Kidney glomerular epithelial cell (primary cell): ENCODE measurements around the gene RIN1.
A peak's percentile ranks its signal among the peaks of the same experiment; 100 is the strongest.
"Not testable (repeated sequence)": the region's sequence is repeated elsewhere in the genome, so short reads cannot be mapped to it uniquely, and the experiment has no call there.

Experiments
- DNase-seq: peaks from one replicate; lab custom pipeline; 2025; lab: John Stamatoyannopoulos, UW

Gene RIN1

GRCh38 chr11:66318600-66318970 lies 17.6 kb downstream of the RIN1 start:
- DNase-seq = no peak

- no peak for DNase-seq
These were observed 18.3 kb downstream of the RIN1 start for GRCh38 chr11:66317723-66318599.

DNA sequence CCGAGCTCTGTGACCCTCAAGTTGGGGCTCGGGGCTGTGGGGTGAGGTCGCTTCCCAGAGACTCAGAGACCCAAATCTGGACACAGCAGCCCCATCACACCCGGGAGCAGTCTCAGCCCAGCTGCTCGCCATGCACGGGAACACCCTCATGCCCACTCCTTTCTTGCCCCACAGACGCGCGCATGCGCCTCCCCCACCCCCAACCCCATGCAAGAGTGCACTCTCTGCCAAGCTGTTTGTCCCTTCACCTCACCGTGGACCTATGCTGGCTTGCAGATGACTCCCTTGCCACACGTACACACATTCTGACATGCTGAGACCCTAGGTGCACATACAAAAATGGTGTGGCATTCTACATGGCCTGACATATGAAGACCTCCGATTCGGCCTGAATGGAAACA lies 18.9 kb downstream of the RIN1 start:
- no peak for DNase-seq

- no peak for DNase-seq
These were observed 19.4 kb downstream of the RIN1 start, which contains the start of gene CD248 for GRCh38 chr11:66316849-66317251. Gene CD248 (minus strand): TSS chr11:66317044. CDS start chr11:66317027, 17 bp downstream.

- DNase-seq = no peak
These were observed 20.1 kb downstream of the RIN1 start for GRCh38 chr11:66315921-66316811.

DNA sequence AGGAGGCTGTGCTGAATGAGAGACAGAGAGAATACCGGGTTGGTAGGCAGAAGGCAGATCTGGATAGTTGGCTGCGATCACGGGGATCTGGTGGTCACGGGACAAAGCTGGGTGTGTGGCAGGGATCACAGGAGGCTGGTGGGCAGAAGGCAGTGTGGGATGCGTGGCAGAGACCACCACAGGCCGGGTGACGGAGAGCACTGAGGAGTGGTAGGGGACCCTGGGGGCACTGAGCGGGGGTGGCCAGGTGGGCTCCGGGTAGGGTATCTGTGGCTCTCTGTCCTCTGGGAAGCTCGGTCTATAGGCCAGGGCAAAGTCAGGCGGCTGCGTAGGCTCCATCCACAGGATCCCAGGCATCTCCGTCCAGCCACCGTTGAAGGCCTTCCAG lies 20.7 kb downstream of the RIN1 start:
- DNase-seq = no peak

DNA sequence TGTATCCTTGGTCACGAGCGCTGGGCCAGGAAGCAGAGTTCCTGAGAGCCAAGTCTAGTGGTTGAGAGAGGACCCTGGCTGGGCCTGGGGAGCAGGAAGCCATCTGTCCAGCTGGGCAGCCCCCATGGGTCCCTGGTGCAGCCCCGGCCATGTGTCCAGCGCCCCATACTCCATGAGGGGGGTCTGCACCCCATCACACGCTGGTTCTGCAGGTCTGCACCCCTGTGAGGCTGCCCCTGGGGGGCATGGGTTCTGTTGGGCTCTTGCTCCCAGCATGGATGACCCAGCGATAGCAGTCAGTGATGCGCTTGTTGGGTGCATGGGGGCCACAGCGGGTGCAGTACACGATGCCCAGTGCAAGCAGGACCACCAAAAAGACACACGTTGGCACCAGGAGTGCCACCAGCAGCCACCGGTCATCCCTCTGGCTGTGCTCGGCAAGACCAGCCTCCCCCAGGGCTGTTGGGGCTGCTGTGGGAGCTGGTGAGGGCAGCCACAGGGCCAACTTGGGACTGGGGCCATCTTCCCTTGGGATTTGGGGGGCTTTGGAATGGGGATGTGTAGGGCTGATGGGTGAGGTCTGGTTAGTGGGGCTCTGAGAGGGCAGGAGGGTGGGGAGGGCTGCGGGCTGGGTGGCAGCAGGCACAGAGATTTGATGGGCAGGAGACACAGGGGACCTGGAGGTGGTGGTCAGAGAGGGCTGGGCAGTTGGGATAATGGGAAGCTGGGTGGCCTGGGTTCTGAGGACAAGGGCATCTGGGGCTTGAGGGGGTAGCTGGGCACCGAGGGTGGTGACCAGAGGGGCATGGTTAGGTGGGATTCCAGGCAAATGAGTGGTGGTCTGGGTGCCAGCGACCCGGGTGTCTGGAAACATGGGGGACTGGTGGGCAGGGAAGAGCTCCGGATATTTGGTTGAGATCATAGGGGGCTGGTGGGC lies 21.4 kb downstream of the RIN1 start:
- no peak for DNase-seq

DNA sequence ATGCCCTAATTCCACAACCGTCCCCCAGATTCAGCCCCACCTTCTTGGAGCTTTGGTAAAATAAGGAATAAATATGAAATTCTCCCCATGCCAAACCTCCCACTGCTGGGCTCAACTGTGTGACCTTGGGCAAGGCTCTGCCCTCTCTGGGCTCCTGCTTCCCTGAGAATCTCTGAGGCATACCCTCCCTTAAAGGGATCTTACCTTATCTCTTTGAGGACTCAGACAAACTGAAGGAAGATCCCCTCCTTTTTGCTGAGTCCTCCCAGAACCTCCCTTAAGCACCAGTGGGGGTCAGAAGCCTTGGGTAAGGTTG lies 22.1 kb downstream of the RIN1 start:
- no peak for DNase-seq

- DNase-seq = no peak
These were observed 22.7 kb downstream of the RIN1 start for GRCh38 chr11:66313321-66314185.

- peak; percentile 94 for DNase-seq
These were observed 23.5 kb downstream of the RIN1 start for GRCh38 chr11:66312549-66313320.

GRCh38 chr11:66311965-66312548 lies 24.2 kb downstream of the RIN1 start:
- DNase-seq = peak; percentile 92

DNA sequence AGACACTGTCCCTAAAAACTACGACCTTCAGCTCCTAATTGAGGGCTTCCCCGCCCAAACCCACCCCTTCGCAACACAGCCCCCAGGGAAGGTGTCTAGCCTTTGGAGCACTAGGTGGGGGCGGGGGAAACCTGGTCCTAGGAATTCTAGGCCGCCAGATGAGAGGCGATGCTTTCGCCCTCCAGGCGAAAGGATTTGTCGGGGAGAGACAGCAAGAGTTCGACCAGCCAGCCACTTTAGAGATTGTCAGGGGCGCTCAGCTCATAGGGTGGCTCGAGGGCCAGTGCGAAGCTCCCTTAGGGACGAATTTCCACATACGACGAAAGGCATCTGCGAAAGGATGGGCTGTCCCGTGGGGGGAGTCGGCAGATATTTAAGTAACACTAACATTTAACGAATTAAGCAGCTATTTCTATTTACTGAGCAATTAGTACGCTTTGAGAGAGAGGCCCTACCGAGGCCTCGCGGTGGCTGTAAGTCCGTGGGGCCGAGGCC lies 24.7 kb downstream of the RIN1 start:
- DNase-seq = no peak

- not testable (repeated sequence) for DNase-seq
These were observed 25.3 kb downstream of the RIN1 start for GRCh38 chr11:66310803-66311440.

- no peak for DNase-seq
These were observed 25.9 kb downstream of the RIN1 start for GRCh38 chr11:66310324-66310723.

GRCh38 chr11:66309475-66309874 lies 26.8 kb downstream of the RIN1 start:
- no peak for DNase-seq

DNA sequence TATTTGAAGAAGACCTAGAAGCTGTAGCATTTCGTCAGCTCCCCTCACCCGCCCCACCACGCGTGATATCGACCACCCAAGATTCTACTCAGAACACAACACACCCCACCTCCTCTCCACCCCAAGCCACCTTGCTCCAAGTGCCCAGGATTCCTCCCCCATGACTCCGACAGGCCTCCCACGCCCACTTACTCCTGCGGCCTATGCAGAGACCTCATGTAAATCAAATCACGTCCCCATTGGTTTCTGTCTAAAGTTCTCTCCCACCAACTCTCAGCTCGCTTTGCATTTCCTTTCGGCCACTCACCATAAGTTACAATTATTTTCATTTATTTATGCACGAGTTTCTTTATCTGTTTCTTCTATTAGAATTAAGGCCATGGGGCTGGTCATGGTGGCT lies 33.6 kb downstream of the RIN1 start:
- DNase-seq = no peak

GRCh38 chr11:66299186-66299585 lies 37.0 kb downstream of the RIN1 start:
- no peak for DNase-seq

GRCh38 chr11:66297610-66298009 lies 38.6 kb downstream of the RIN1 start:
- no peak for DNase-seq
